Esophagus squamous epithelium (tissue), 5 donors: ENCODE results near the gene GTPBP3. TPM values are rescaled to one million over a fixed set of nuclear protein-coding genes. Genes with fewer than 3 reads are reported as not detected.

Experiments
- DNase-seq: peaks from one replicate; lab custom pipeline; 2025; lab: John Stamatoyannopoulos, UW
- H3K27ac ChIP-seq, 4 donors: fragments of 200-600 bp; sonication (generic); one replicate each; pipeline ENCODE4 v1.5.1; 2016 to 2019; ENCODE audit warnings: mild to moderate bottlenecking in 1 of 4
- H3K27me3 ChIP-seq, 4 donors: fragments of 200-600 bp; sonication (generic); 1 replicate in 3 of 4; 2 replicates in 1 of 4; pipeline versions ENCODE4 v1.5.1 to v1.6.0; 2017 to 2021; ENCODE audit warnings: antibody characterized with exemption in 1 of 4
- H3K36me3 ChIP-seq, 3 donors: fragments of 200-600 bp; sonication (generic); one replicate each; pipeline ENCODE4 v1.5.1; 2016 to 2019
- H3K4me1 ChIP-seq, 3 donors: fragments of 200-600 bp; sonication (generic); one replicate each; pipeline ENCODE4 v1.5.1; 2017 to 2019
- H3K4me3 ChIP-seq, 4 donors: fragments of 200-600 bp; sonication (generic); 1 replicate in 3 of 4; 2 replicates in 1 of 4; pipeline ENCODE4 v1.5.1; 2016 to 2019; ENCODE audit warnings: mild to moderate bottlenecking in 2 of 4, moderate library complexity in 1 of 4
- H3K9me3 ChIP-seq, 3 donors: fragments of 200-600 bp; sonication (generic); one replicate each; pipeline ENCODE4 v1.5.1; 2016 to 2019
- POLR2A ChIP-seq, 4 donors: fragments of 450-650 bp; IDR thresholded peaks; one replicate each; pipeline ENCODE4 v1.6.1; 2017; ENCODE audit warnings: antibody characterized with exemption in 4 of 4, mild to moderate bottlenecking in 4 of 4, moderate library complexity in 3 of 4
- WGBS, 2 donors: methylation state at CpG; one replicate each; pipeline ENCODE4 v1.1.5; 2018; 5-methylcytosine and 5-hydroxymethylcytosine counted together
- intact Hi-C: fragments of 100-400 bp; cut with DNase I; formaldehyde crosslinking; loops from one replicate; pipeline ENCODE4 v1.15.0; 2022
- total RNA-seq, 4 donors: library from RNA; depleted of rRNA; stranded (reverse); fragments of >200 nt; gene quantifications; one replicate each; pipeline ENCODE4 v1.1.0, GENCODE V29; 2016
- TF ChIP-seq, protein P1 (sequence below), 6 experiments: fragments of 450-650 bp in 4 of 6; fragments of 200-600 bp in 2 of 6; sonication (generic) in 2 of 6; IDR thresholded peaks; one replicate each; pipeline ENCODE4 v1.5.1; 2016 to 2019; ENCODE audit warnings: antibody characterized with exemption in 6 of 6, mild to moderate bottlenecking in 4 of 6, moderate library complexity in 4 of 6
- donor health status: DM: yes; HTN: yes; CAD: no.

GTPBP3 gene
- total RNA-seq, 4 donors from 2014 or later = 22.7 to 34.9 (median 31.4) TPM

GRCh38 chr19:17321655-17322489 lies 15.5 kb upstream of the GTPBP3 start:
- WGBS, 2 donors = 74 to 79% methylated on average over 8 to 12 of the region's 19 CpGs
- Histone ChIP-seq H3K4me1 (peaks cover 5 to 46% (median 9%) of the 10 kb centered on the region in 3 donors), H3K27ac (no peak overlapping the region), H3K4me3 (no peak overlapping the region), H3K9me3 (no peaks in the 10 kb centered on the region), H3K27me3 (no peaks in the 10 kb centered on the region), H3K36me3 (peaks cover 15 to 70% (median 20%) of the 10 kb centered on the region in 3 donors)
- TF ChIP-seq POLR2A (IDR thresholded peaks at IDR 0.05) = no peak
- TF ChIP-seq, protein P1, sequence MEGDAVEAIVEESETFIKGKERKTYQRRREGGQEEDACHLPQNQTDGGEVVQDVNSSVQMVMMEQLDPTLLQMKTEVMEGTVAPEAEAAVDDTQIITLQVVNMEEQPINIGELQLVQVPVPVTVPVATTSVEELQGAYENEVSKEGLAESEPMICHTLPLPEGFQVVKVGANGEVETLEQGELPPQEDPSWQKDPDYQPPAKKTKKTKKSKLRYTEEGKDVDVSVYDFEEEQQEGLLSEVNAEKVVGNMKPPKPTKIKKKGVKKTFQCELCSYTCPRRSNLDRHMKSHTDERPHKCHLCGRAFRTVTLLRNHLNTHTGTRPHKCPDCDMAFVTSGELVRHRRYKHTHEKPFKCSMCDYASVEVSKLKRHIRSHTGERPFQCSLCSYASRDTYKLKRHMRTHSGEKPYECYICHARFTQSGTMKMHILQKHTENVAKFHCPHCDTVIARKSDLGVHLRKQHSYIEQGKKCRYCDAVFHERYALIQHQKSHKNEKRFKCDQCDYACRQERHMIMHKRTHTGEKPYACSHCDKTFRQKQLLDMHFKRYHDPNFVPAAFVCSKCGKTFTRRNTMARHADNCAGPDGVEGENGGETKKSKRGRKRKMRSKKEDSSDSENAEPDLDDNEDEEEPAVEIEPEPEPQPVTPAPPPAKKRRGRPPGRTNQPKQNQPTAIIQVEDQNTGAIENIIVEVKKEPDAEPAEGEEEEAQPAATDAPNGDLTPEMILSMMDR (IDR thresholded peaks at IDR 0.05) = no peak
- intact Hi-C loops = no loop called here
- no peak for DNase-seq

DNA sequence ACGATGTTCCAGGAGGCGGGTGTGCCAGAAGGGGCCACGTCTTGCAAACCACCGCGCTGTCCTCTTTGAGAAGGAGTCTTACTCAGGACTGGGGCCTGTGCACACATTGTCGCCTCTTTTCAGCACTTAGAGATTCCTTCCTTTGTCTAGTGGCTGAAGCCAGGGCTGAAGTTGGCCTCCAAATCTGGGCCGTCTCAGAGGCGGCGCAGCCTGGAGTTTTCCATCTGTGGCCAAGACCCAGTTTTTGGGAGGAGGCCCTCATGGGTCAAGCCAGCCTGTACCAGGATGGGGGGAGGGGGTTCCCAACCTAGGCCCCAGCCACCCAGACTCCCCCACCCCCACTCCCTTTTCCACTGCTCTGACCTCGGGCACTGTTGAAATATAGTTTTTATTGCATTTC lies 14.5 kb upstream of the GTPBP3 start:
- Histone ChIP-seq H3K27me3 (no peaks in the 10 kb centered on the region), H3K9me3 (no peaks in the 10 kb centered on the region), H3K36me3 (peaks cover 15 to 65% (median 20%) of the 10 kb centered on the region in 3 donors), H3K4me3 (no peak overlapping the region), H3K27ac (no peak overlapping the region), H3K4me1 (peaks cover 6 to 51% (median 10%) of the 10 kb centered on the region in 3 donors)
- no peak for DNase-seq
- TF ChIP-seq POLR2A (IDR thresholded peaks at IDR 0.05) = no peak
- TF ChIP-seq, protein P1 (IDR thresholded peaks at IDR 0.05) = no peak
- 50 to 66% methylated on average over 1 to 3 of the region's 10 CpGs for WGBS, 2 donors
- intact Hi-C loops = no loop called here

DNA sequence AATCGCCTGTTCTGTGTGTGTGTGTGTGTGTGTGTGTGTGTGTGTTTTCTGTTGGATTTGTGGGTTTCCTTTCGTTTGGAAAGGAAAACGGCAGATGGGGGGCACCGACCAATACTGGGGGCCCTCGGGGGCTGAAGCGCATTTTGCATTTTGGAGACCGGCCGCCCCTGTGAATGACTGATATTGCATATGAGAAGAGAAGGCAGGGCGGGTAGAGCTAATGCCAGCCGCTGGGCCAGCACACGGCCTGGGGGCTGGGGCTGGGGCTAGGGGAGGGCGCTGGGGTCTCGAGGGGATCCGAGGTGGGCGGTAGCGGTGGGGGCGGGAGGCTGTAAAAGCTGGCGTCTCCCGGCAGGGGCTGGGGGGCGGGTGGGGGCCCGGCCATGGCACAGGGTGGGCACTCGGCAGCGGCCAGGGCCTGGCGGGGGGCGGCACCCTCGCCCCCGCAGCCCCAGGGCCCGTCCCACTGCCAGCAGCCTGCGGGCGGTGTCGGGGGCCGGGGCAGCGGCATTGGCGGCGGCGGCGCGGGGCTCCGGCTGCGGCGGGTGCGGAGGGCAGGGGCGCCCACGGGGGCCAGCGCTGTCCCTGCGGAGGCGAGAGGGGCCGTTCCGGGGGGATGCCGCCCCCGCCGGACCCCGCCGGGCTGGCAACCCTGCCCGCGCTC lies 13.9 kb upstream of the GTPBP3 start:
- peaks cover 0 to 2% (median 0%) of the 10 kb centered on the region in 4 donors for H3K27me3 ChIP-seq
- H3K27ac ChIP-seq = peak overlapping the region in 1 of 4 donors; percentile 49
- H3K4me1 ChIP-seq = peaks cover 11 to 57% (median 16%) of the 10 kb centered on the region in 3 donors
- peaks cover 15 to 59% (median 20%) of the 10 kb centered on the region in 3 donors for H3K36me3 ChIP-seq
- 64 to 78% methylated on average over 9 to 10 of the region's 56 CpGs for WGBS, 2 donors
- intact Hi-C loops = no loop called here
- H3K9me3 ChIP-seq = no peaks in the 10 kb centered on the region
- no peak for DNase-seq
- H3K4me3 ChIP-seq = peak overlapping the region in 2 of 4 donors; percentile 5 to 45
- TF ChIP-seq, protein P1 (IDR thresholded peaks at IDR 0.05) = no peak
- TF ChIP-seq POLR2A (IDR thresholded peaks at IDR 0.05) = no peak

DNA sequence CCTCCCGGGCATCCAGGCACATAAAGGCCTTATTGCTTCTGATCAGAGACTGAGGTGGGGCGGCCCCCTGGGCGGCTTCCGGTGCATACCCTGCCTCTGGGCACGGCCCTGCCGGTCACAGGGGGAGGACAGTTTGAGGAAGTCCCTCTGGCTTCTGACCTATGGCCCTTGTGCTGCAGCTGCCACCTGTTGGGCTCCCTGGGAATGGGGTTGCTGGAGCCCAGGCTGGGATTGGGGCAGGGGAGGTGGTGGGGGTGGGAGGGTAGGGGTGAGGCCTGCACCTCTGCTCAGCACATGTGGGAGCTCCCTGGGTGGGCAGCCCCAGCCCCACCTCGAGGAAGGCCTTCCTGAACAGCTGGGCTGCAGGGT lies 13.4 kb upstream of the GTPBP3 start:
- H3K9me3 ChIP-seq = no peaks in the 10 kb centered on the region
- TF ChIP-seq POLR2A (IDR thresholded peaks at IDR 0.05) = no peak
- TF ChIP-seq, protein P1 (IDR thresholded peaks at IDR 0.05) = no peak
- no peak for DNase-seq
- no CpG with 5 or more reads among the region's 7 CpGs for WGBS, 2 donors
- H3K4me1 ChIP-seq = peaks cover 17 to 62% (median 19%) of the 10 kb centered on the region in 3 donors
- peak overlapping the region in 2 of 4 donors; percentile 5 to 45 for H3K4me3 ChIP-seq
- intact Hi-C loops = no loop called here
- H3K27ac ChIP-seq = peak overlapping the region in 1 of 4 donors; percentile 49
- peaks cover 15 to 54% (median 18%) of the 10 kb centered on the region in 3 donors for H3K36me3 ChIP-seq
- H3K27me3 ChIP-seq = peaks cover 0 to 7% (median 0%) of the 10 kb centered on the region in 4 donors
